HepG2 (cell line): Measurements from ENCODE around the gene VSTM1. TPM values are rescaled to one million over a fixed set of nuclear protein-coding genes. Genes with fewer than 3 reads are reported as not detected.

Experiments used
- ATAC-seq: fragments of 200-7000 bp; cut with Tn5 transposase; 3 replicates; pipeline ENCODE4 v1.9.1; 2020; ENCODE audit warnings: mild to moderate bottlenecking, moderate library complexity
- BruUV-seq: library from RNA; stranded (reverse); fragments of 400-500 nt; replicated peaks from 2 replicates; lab custom pipeline; 2021; lab: Mats Ljungman, UMichigan
- CTCF ChIA-PET: fragments of 300-600 bp; formaldehyde crosslinking; extraction: SDS; loops from one replicate; lab custom pipeline; 2021; ENCODE audit warnings: low total read pairs, inconsistent platforms, low intra/inter-chr PET ratio; lab: Yijun Ruan, JAX
- POLR2A ChIA-PET: fragments of 350-600 bp; sonication (Branson Sonifier 250); formaldehyde crosslinking; loops from one replicate; lab custom pipeline; 2020; ENCODE audit warnings: antibody characterized with exemption, inconsistent platforms; lab: Yijun Ruan, JAX
- DNase-seq: peaks from one replicate; pipeline ENCODE4 v3.0.0-alpha.2; 2015; ENCODE audit warnings: low spot score
- FAIRE-seq: peaks from 3 replicates; lab custom pipeline; 2011; peaks lifted over from hg19 to GRCh38; lab: Jason Lieb, UNC
- H2AFZ ChIP-seq: one replicate; pipeline ENCODE4 v1.6.1; 2011; ENCODE audit warnings: low read length, inconsistent platforms
- H3K27ac ChIP-seq: fragments of 300-600 bp; 3 replicates; pipeline ENCODE4 v1.8.0; 2011; ENCODE audit warnings: mixed run types, mild to moderate bottlenecking, mixed read lengths, low read length, inconsistent platforms; ENCODE audit not compliant: insufficient read depth; ENCODE audit errors: extremely low read length
- H3K27me3 ChIP-seq, 2 experiments: fragments of 200-600 bp in 1 of 2; 2 replicates in 1 of 2; 3 replicates in 1 of 2; pipeline versions ENCODE4 v1.6.0 to v1.8.0; 2011; ENCODE audit warnings: low read length in 2 of 2, mild to moderate bottlenecking in 2 of 2, moderate library complexity in 2 of 2, inconsistent platforms in 1 of 2; ENCODE audit not compliant: insufficient read depth in 2 of 2, control insufficient read depth in 1 of 2
- H3K36me3 ChIP-seq, 2 experiments: fragments of 200-600 bp in 1 of 2; replicated peaks in 1 of 2; 2 replicates in 1 of 2; 3 replicates in 1 of 2; pipeline versions ENCODE4 v1.5.1 to v1.8.0; 2011; ENCODE audit warnings: low read length in 2 of 2, inconsistent platforms in 1 of 2; ENCODE audit not compliant: insufficient read depth in 2 of 2, control insufficient read depth in 1 of 2
- H3K4me1 ChIP-seq: 2 replicates; pipeline ENCODE4 v1.5.1; 2012; ENCODE audit warnings: low read length, inconsistent platforms; ENCODE audit not compliant: insufficient read depth
- H3K4me2 ChIP-seq: 2 replicates; pipeline ENCODE4 v1.6.0; 2011; ENCODE audit warnings: low read depth, low read length, inconsistent platforms
- H3K4me3 ChIP-seq, 3 experiments: fragments of 200-600 bp in 1 of 3; sonication (generic), shearing (Covaris generic) in 1 of 3; replicated peaks in 1 of 3; 2 replicates each; pipeline ENCODE4 v1.5.1; 2011 to 2016; ENCODE audit warnings: low read length in 3 of 3, inconsistent platforms in 2 of 3, low read depth in 2 of 3, mild to moderate bottlenecking in 2 of 3, control low read depth in 1 of 3, mixed read lengths in 1 of 3; ENCODE audit not compliant: insufficient read depth in 1 of 3
- H3K79me2 ChIP-seq: one replicate; pipeline ENCODE4 v1.6.1; 2011; ENCODE audit warnings: low read length, inconsistent platforms; ENCODE audit not compliant: insufficient read depth
- H3K9ac ChIP-seq: 2 replicates; pipeline ENCODE4 v1.6.0; 2011; ENCODE audit warnings: mild to moderate bottlenecking, low read depth, low read length, inconsistent platforms; ENCODE audit not compliant: insufficient read depth
- H3K9me3 ChIP-seq: 2 replicates; pipeline ENCODE4 v1.5.1; 2012; ENCODE audit warnings: mild to moderate bottlenecking, low read length
- H4K20me1 ChIP-seq: 2 replicates; pipeline ENCODE4 v1.6.0; 2011; ENCODE audit warnings: inconsistent platforms, mild to moderate bottlenecking, low read length, moderate library complexity; ENCODE audit not compliant: insufficient read depth
- HNRNPK ChIP-seq: fragments of 200-400 bp; formaldehyde crosslinking; IDR thresholded peaks from 2 replicates; pipeline ENCODE4 v1.6.1; 2018; ENCODE audit warnings: low read length, low read depth, moderate library complexity, mild to moderate bottlenecking; ENCODE audit not compliant: poor library complexity, severe bottlenecking
- KAT8 ChIP-seq: IDR thresholded peaks from 2 replicates; pipeline ENCODE4 v1.6.1; 2016; ENCODE audit warnings: missing genetic modification reagents, missing compliant biosample characterization
- NR2F6 ChIP-seq, 2 experiments: IDR thresholded peaks; 2 replicates each; pipeline ENCODE4 v1.6.1; 2016; ENCODE audit warnings: antibody characterized with exemption in 1 of 2, mild to moderate bottlenecking in 1 of 2
- PHF5A ChIP-seq: IDR thresholded peaks from one replicate; pipeline ENCODE4 v1.6.1; 2018; ENCODE audit warnings: low read depth, missing genetic modification reagents; ENCODE audit not compliant: unreplicated experiment
- SIN3B ChIP-seq: fragments of 150-350 bp; IDR thresholded peaks from 2 replicates; pipeline ENCODE4 v1.6.1; 2014; ENCODE audit warnings: low read length
- SMAD3 ChIP-seq: sonication (generic); formaldehyde crosslinking; IDR thresholded peaks from 2 replicates; pipeline ENCODE4 v1.4.0; 2020; ENCODE audit warnings: missing genetic modification reagents
- TOPORS ChIP-seq: sonication (generic); formaldehyde crosslinking; IDR thresholded peaks from 2 replicates; pipeline ENCODE4 v1.8.0; 2023; ENCODE audit warnings: mild to moderate bottlenecking, missing genetic modification reagents
- ZBTB8A ChIP-seq: sonication (generic); formaldehyde crosslinking; IDR thresholded peaks from 2 replicates; pipeline ENCODE4 v1.4.0; 2020; ENCODE audit warnings: mild to moderate bottlenecking, low read depth, missing genetic modification reagents, borderline replicate concordance
- ZNF777 ChIP-seq: sonication (generic); formaldehyde crosslinking; IDR thresholded peaks from 2 replicates; pipeline ENCODE4 v1.4.0; 2020; ENCODE audit warnings: missing genetic modification reagents
- WGBS: methylation state at CpG from one replicate; pipeline ENCODE4 v1.1.6; 2017; ENCODE audit warnings: low lambda C conversion rate; 5-methylcytosine and 5-hydroxymethylcytosine counted together
- in situ Hi-C: cut with HindIII; loops from 2 replicates; pipeline ENCODE4 v1.10.0; 2017; ENCODE audit warnings: low pct_unique_long_range_greater_than_20kb; ENCODE audit not compliant: extremely low pct_ligation_motif_present
- intact Hi-C: fragments of 100-400 bp; cut with micrococcal nuclease; formaldehyde crosslinking; loops from one replicate; pipeline ENCODE4 v1.10.0; 2022; ENCODE audit not compliant: unreplicated experiment
- polyA plus RNA-seq, 8 experiments: library from polyadenylated mRNA; depleted of rRNA in 3 of 8; stranded (reverse) in 7 of 8; unstranded in 1 of 8; fragments of >200 nt; fragmentation: Illumina TruSeq in 4 of 8; extraction: Trizol in 4 of 8; gene quantifications; 2 replicates each; pipeline versions ENCODE4 v1.2.1 to v1.2.3, GENCODE V29; 2011 to 2016; ENCODE audit warnings: low read depth in 4 of 8, missing spikeins in 1 of 8, mixed read lengths in 1 of 8; ENCODE audit not compliant: insufficient read depth in 1 of 8
- total RNA-seq, 5 experiments: library from RNA; depleted of rRNA; stranded (reverse); fragments of >200 nt; fragmentation: Illumina TruSeq; extraction: Trizol; gene quantifications; 2 replicates each; pipeline ENCODE4 v1.2.3, GENCODE V29; 2016; ENCODE audit warnings: low read depth in 1 of 5
- TF ChIP-seq, protein P1 (sequence below): sonication (generic); formaldehyde crosslinking; IDR thresholded peaks from 2 replicates; pipeline ENCODE4 v1.5.0; 2020; ENCODE audit warnings: mild to moderate bottlenecking, missing genetic modification reagents
- TF ChIP-seq, protein P2 (sequence below): IDR thresholded peaks from 2 replicates; pipeline ENCODE4 v1.6.1; 2016; ENCODE audit warnings: control low read depth

The VSTM1 gene
- total and polyA plus RNA-seq, 2 of the 13 experiments (the other 11 are each of a cell fraction or from before 2014, with no cell fraction given): not detected

DNA sequence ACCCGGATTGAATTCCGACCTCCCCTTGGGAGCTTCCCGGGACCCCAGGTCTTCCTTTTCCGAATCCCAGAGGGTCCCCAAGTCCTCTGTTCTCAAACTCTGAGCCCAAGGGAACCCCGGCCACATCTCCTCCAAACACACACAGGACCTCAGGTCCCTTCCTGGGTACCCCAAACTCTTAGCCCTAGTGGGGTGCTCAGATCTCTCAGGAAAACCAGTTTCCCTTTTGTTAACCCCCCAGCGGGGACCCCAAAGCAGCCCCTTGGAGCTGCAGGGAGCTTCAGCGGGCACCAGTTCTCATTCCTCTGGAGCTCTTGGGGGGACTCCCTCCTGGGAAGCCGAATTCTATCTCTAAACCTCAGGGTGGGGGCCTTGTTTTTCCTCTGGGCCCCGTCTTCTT lies 71.5 kb downstream of the VSTM1 start:
- no peak for ATAC-seq
- Histone ChIP-seq H3K79me2 (no peaks in the 10 kb centered on the region), H3K4me2 (no peak overlapping the region), H3K27me3 (peaks cover 8 to 52% of the 10 kb centered on the region in 2 experiments), H3K4me1 (no peaks in the 10 kb centered on the region), H3K27ac (no peak overlapping the region), H4K20me1 (no peaks in the 10 kb centered on the region), H3K4me3 (no peak overlapping the region), H2AFZ (no peak overlapping the region), H3K9me3 (no peaks in the 10 kb centered on the region), H3K36me3 (no peaks in the 10 kb centered on the region), H3K9ac (no peak overlapping the region)
- in situ Hi-C loops: no loop called here
- FAIRE-seq: no peak
- POLR2A ChIA-PET: no interaction called here
- no peak for TF ChIP-seq ZBTB8A (CRISPR knock-in tag)
- no peak for TF ChIP-seq SIN3B
- TF ChIP-seq SMAD3 (CRISPR knock-in tag): no peak
- TF ChIP-seq KAT8 (CRISPR knock-in tag): no peak
- no peak for TF ChIP-seq TOPORS (CRISPR knock-in tag)
- no peak for TF ChIP-seq NR2F6 (IDR thresholded peaks at IDR 0.05)
- TF ChIP-seq NR2F6 (CRISPR knock-in tag; IDR thresholded peaks at IDR 0.05): no peak
- no TSS peak for BruUV-seq
- intact Hi-C loops: no loop called here
- 43% methylated on average over 9 of the region's 9 CpGs for WGBS
- no peak for DNase-seq
- CTCF ChIA-PET: no interaction called here

DNA sequence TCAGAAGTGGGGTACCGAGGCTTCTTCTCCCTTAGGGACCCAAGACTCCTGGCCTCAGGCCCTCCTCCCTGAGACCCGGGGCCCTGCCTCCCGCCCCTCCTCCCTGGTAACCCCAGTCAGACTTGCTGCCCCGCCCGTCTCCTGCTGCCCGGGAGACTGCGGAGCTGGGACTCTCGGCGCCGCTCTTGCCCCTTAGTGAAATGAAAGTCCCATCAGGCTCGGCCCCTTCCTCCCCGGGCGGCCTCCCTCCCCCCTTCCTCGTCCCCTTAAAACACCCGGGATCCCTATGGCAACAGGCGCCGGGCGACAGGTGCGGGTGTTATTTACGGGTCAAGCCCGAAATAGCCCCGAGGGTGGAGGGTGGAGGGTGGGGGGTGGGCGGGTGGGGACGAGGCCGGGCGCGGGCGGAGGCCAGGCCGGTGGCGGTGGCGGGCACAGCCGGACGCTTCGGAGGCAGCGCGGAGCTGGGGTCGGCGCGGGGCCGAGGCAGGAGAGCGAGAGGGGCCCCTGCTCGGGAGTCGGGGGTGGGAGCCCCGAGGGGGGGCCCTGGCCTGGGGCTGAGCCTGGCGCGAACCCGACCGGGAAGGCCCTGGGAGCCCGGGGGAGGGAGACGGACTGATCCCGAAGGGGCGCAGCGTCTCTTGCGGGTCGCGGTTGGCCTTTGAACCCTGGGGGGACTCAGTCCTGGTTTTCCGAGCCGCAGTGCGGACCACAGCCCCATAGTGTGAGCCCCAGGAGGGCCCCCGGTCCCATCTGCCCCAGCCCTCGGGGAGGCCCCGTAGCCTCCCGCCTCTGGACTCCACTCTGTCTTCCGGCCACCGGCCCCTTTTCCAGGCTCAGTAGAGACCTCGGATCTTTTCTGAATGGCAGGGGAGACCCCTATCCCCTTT lies 72.2 kb downstream of the VSTM1 start, which contains the start of gene CACNG6:
Gene CACNG6, plus strand, starts transcription at position 414 of the 890 bp plus-strand sequence. CDS start 1,241 bp downstream, outside the sequence.
- CTCF ChIA-PET: no interaction called here
- WGBS: 9% methylated on average over 27 of the region's 66 CpGs
- H3K79me2 ChIP-seq: no peaks in the 10 kb centered on the region
- peak within 1 kb of the TSS; percentile 21 to 55 (median 23); a peak in 3 of 6 replicates for H3K4me3 ChIP-seq
- no peaks in the 10 kb centered on the region for H3K36me3 ChIP-seq
- DNase-seq (no peak), FAIRE-seq (no peak), ATAC-seq (peak; percentile 38)
- no peak within 1 kb of the TSS for H3K9ac ChIP-seq
- no peaks in the 10 kb centered on the region for H3K9me3 ChIP-seq
- POLR2A ChIA-PET: no interaction called here
- H2AFZ ChIP-seq: no peak within 1 kb of the TSS
- in situ Hi-C loops (no loop called here), intact Hi-C loops (no loop called here)
- TF ChIP-seq, protein P1, sequence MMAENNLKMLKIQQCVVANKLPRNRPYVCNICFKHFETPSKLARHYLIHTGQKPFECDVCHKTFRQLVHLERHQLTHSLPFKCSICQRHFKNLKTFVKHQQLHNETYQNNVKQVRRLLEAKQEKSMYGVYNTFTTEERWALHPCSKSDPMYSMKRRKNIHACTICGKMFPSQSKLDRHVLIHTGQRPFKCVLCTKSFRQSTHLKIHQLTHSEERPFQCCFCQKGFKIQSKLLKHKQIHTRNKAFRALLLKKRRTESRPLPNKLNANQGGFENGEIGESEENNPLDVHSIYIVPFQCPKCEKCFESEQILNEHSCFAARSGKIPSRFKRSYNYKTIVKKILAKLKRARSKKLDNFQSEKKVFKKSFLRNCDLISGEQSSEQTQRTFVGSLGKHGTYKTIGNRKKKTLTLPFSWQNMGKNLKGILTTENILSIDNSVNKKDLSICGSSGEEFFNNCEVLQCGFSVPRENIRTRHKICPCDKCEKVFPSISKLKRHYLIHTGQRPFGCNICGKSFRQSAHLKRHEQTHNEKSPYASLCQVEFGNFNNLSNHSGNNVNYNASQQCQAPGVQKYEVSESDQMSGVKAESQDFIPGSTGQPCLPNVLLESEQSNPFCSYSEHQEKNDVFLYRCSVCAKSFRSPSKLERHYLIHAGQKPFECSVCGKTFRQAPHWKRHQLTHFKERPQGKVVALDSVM (CRISPR knock-in tag): peak; percentile 62; the same call in 1 of the 2 replicates
- TF ChIP-seq HNRNPK (peak; percentile 68), PHF5A (CRISPR knock-in tag) (no peak), ZNF777 (CRISPR knock-in tag) (peak; percentile 74)
- TF ChIP-seq, protein P2, sequence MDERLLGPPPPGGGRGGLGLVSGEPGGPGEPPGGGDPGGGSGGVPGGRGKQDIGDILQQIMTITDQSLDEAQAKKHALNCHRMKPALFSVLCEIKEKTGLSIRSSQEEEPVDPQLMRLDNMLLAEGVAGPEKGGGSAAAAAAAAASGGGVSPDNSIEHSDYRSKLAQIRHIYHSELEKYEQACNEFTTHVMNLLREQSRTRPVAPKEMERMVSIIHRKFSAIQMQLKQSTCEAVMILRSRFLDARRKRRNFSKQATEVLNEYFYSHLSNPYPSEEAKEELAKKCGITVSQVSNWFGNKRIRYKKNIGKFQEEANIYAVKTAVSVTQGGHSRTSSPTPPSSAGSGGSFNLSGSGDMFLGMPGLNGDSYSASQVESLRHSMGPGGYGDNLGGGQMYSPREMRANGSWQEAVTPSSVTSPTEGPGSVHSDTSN (CRISPR knock-in tag): no peak
- H3K27me3 ChIP-seq: peaks cover 8 to 53% of the 10 kb centered on the region in 2 experiments
- no peak within 1 kb of the TSS for H3K27ac ChIP-seq
- no peaks in the 10 kb centered on the region for H4K20me1 ChIP-seq
- no TSS peak for BruUV-seq
- H3K4me1 ChIP-seq: no peaks in the 10 kb centered on the region
- peak within 1 kb of the TSS; percentile 27; the same call in 1 of the 2 replicates for H3K4me2 ChIP-seq
